Measurements from ENCODE around the gene NEK10. TPM values are rescaled to one million over a fixed set of nuclear protein-coding genes. Genes with fewer than 3 reads are reported as not detected.

NEK10 gene
- total and polyA plus RNA-seq, 2 donors (not counting 3 experiments of a cell fraction or from before 2014, with no cell fraction given): 0.32 to 5.0 TPM

GRCh38 chr3:27089068-27089467 lies 280.1 kb downstream of the NEK10 start:
- Histone ChIP-seq H3K9me1 (replicated peaks; ENCODE audit: control insufficient read depth, extremely low read depth, insufficient read depth, low read length) (no peaks in the 10 kb centered on the region), H3K4me3 (replicated peaks in 1 of 3; ENCODE audit: insufficient read depth in 1 of 3, low read depth in 1 of 3, low read length in 3 of 3) (no peak overlapping the region), H3K4me2 (ENCODE audit: insufficient read depth, low read length) (no peak overlapping the region), H3K4me1 (ENCODE audit: control insufficient read depth, extremely low read depth, insufficient read depth, low read length) (no peaks in the 10 kb centered on the region), H2AFZ (ENCODE audit: low read depth, low read length) (no peak overlapping the region), H3K9ac (replicated peaks; ENCODE audit: extremely low read depth, insufficient read depth, low read length) (no peak overlapping the region), H3K27ac (ENCODE audit: insufficient read depth, low read depth, low read length) (no peak overlapping the region), H3K9me3 (replicated peaks; ENCODE audit: control insufficient read depth, insufficient read depth, low read length) (no peaks in the 10 kb centered on the region), H3K36me3 (ENCODE audit: control insufficient read depth in 2 of 2, extremely low read depth in 1 of 2, insufficient read depth in 2 of 2, low read length in 2 of 2) (no peaks in the 10 kb centered on the region), H3K27me3 (ENCODE audit: control insufficient read depth in 2 of 2, insufficient read depth in 2 of 2, low read length in 2 of 2) (no peaks in the 10 kb centered on the region), H3K79me2 (ENCODE audit: control insufficient read depth, insufficient read depth, low read length) (no peaks in the 10 kb centered on the region), H4K20me1 (replicated peaks; ENCODE audit: control insufficient read depth, extremely low read depth, insufficient read depth, low read length) (no peaks in the 10 kb centered on the region)
- FAIRE-seq: no peak
- no peak for TF ChIP-seq FOS (IDR thresholded peaks at IDR 0.05; ENCODE audit: borderline replicate concordance, insufficient read depth, low read length)
- TF ChIP-seq GATA2 (IDR thresholded peaks at IDR 0.05; ENCODE audit: insufficient read depth, insufficient read length, low read depth, low read length): no peak
- no peak for TF ChIP-seq POLR2A (IDR thresholded peaks at IDR 0.05; ENCODE audit: low read depth, low read length)
- no peak for TF ChIP-seq JUN (IDR thresholded peaks at IDR 0.05; ENCODE audit: borderline replicate concordance, insufficient read depth, insufficient read length, low read depth)
- TF ChIP-seq EZH2 (IDR thresholded peaks at IDR 0.05; ENCODE audit: borderline replicate concordance, low read depth, low read length, severe bottlenecking): no peak
- no peak for TF ChIP-seq MYC (IDR thresholded peaks at IDR 0.05; ENCODE audit: low read depth, low read length)
- TF ChIP-seq POLR2AphosphoS5 (IDR thresholded peaks at IDR 0.05; ENCODE audit: insufficient read depth, low read depth, low read length): no peak
- TF ChIP-seq CTCF (IDR thresholded peaks at IDR 0.05; ENCODE audit: extremely low read depth in 1 of 2, insufficient read depth in 1 of 2, low read depth in 1 of 2, low read length in 2 of 2): no peak
- TF ChIP-seq MAX (IDR thresholded peaks at IDR 0.05; ENCODE audit: insufficient read depth, insufficient read length): no peak
- BruUV-seq (replicated peaks): no TSS peak
- ChIA-PET CTCF (interaction anchor here (0.7 kb wide), 1 partner anchor 11 kb away, joined by 3 read pairs; no protein-coding TSS in a partner anchor), POLR2A (no interaction called here)
- intact Hi-C loops (cut with micrococcal nuclease): no loop called here
- dilution Hi-C loops (cut with MboI; ENCODE audit: extremely low pct_ligation_motif_present, low sequenced_read_pairs): no loop called here
- no peak for DNase-seq (ENCODE audit: low read depth, low spot score)
